HL-60/S4 (cell line): ENCODE results near the gene THSD1.

Experiments
- in situ Hi-C: fragments of 300-500 bp; cut with MboI; formaldehyde crosslinking; loops from 2 replicates; pipeline ENCODE4 v1.14.3; 2022; ENCODE audit warnings: low sequenced_read_pairs

Gene THSD1, protein sequence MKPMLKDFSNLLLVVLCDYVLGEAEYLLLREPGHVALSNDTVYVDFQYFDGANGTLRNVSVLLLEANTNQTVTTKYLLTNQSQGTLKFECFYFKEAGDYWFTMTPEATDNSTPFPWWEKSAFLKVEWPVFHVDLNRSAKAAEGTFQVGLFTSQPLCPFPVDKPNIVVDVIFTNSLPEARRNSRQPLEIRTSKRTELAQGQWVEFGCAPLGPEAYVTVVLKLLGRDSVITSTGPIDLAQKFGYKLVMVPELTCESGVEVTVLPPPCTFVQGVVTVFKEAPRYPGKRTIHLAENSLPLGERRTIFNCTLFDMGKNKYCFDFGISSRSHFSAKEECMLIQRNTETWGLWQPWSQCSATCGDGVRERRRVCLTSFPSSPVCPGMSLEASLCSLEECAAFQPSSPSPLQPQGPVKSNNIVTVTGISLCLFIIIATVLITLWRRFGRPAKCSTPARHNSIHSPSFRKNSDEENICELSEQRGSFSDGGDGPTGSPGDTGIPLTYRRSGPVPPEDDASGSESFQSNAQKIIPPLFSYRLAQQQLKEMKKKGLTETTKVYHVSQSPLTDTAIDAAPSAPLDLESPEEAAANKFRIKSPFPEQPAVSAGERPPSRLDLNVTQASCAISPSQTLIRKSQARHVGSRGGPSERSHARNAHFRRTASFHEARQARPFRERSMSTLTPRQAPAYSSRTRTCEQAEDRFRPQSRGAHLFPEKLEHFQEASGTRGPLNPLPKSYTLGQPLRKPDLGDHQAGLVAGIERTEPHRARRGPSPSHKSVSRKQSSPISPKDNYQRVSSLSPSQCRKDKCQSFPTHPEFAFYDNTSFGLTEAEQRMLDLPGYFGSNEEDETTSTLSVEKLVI

GRCh38 chr13:52405767-52406494 lies at the start of gene THSD1:
TSS of gene THSD1 (minus strand) at chr13:52406172. CDS start at chr13:52402600, 3,572 bp downstream.
- in situ Hi-C loops: no loop called here

GRCh38 chr13:52455677-52456041 lies 49.7 kb upstream of the THSD1 start:
- in situ Hi-C loops: no loop called here

DNA sequence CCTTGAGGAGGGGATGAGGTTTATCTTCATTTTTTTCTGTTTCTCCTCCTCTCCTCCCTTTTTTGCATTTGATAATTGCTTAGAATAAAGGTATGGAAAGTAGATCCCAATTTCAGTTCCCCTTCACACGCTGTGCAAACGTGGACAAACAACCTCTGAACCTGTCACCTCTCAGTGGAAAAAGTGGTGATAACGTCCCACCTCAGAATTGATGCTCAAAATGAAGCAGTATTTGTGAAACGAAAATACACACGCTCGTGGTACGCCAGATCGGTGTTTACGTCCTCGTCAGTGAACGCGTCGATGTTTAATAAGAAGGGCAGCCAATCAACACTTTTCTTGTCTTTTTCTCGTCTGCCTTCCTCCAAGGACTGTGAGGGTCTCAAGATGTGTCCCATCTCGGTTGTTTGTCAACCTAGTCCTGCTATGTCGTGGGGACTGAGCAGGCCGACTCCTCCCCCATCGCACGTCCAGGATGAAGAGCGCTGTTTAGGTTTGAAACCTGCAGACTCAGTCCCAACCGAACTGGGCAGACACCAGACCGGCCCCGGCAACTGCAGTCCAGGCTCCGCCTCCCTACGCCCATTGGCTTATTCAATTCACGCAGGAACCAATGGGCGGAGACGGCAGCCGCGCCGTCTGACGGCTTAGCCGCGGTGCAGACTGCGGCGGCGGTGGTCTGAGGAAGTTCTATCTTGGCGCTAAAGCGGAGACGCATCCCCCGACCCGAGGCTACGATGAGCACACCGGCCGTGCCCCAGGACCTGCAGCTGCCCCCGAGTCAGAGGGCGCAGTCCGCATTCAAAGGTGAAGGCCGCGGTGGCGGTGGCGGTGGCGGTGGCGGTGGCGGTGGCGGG lies 49.1 kb upstream of the THSD1 start, which contains the start of gene CKAP2:
Gene CKAP2 (plus strand): TSS at position 659 of the 857 bp plus-strand sequence. CDS start 79 bp downstream, at position 738.
- in situ Hi-C loops: no loop called here

- in situ Hi-C loops: no loop called here
These were observed 48.5 kb upstream of the THSD1 start for GRCh38 chr13:52454459-52454819.

DNA sequence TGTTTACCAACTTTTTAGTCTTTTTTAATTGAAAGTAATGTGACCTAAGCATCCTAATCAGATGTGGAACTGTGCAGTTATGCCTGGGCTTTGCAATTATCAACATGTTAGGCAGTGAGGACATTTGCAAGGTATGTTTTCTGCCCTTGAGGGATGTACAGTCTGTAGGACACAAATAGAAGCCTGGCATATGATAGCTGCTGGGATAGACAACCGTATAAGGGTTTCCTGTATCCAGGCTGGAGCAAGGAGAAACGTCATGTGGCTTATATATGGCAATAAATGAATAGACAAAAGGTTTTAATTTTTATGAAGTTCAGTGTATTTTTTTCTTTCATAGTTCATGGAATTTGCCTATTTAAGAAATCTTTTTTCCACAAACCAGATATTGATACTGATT lies 46.5 kb upstream of the THSD1 start:
- in situ Hi-C loops: no loop called here

DNA sequence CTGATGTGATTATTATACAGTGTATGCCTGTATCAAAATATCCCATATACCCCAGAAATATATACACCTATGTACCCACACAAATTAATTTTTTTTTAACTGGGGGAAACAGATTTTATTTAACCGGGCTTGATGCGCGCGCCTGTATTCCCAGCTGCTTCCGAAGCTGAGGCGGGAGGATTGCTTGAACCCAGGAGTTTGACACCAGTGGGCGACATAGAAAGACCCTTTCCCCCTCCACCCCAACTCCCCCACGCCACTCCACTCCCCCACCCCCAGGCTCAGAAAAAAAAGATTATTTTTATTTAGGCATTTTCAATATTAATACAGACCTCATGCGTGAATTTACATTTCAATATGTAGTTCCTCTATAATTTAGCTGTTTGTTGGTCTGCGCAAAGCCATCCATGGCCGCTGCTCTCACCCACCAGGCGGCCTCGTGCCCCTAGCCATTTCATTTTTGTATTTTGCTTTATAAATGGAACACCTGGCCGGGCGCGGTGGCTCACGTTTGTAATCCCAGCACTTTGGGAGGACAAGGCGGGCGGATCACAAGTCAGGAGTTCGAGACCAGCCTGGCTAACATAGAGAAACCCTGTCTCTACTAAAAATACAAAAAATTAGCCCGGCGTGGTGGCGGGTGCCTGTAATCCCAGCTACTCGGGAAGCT lies 45.3 kb upstream of the THSD1 start:
- in situ Hi-C loops: no loop called here

GRCh38 chr13:52450793-52451116 lies 44.8 kb upstream of the THSD1 start:
- in situ Hi-C loops: no loop called here

GRCh38 chr13:52450012-52450792 lies 44.2 kb upstream of the THSD1 start, which contains the start of gene VPS36:
TSS of gene VPS36 (minus strand) at chr13:52450634. CDS start at chr13:52450594, 40 bp downstream.
- in situ Hi-C loops: no loop called here

GRCh38 chr13:52449331-52450011 lies 43.5 kb upstream of the THSD1 start:
- in situ Hi-C loops: no loop called here

DNA sequence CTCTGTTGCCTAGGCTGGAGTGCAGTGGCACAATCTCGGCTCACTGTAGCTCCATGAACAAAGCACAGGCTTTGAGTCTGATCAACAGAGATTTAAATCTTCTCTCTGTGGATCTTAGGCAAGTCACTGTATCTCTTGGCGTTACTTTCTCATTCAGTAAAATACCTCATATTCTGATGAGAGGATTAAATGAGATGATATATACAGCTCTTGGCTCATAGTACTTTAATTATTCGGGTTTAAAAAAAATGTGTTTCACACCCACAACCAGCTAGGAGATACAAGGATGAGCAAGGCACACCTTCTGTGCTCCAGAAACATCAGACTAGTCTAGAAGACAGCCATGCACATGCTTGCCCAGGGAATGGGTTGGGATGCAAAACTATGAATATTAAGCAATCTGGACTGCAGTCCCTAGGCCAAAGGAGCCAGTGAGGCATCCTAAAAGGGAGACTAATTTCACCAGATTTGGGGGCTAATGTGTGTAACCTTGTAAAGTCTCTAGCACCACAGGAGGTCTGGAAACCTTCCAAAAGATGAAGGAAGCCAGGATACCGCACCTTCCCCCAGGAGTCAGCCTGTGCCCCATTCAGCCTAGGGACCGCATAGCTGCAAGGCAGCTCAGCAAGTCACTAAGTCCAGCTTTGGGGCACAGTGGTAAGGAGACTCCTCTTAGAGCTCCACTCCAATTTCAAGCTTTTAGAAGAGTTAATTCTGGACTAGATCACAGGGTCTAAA lies 42.0 kb upstream of the THSD1 start:
- in situ Hi-C loops: no loop called here

- in situ Hi-C loops: no loop called here
These were observed 41.4 kb upstream of the THSD1 start for GRCh38 chr13:52447354-52447753.

- in situ Hi-C loops: no loop called here
These were observed 40.3 kb upstream of the THSD1 start for GRCh38 chr13:52446265-52446664.

DNA sequence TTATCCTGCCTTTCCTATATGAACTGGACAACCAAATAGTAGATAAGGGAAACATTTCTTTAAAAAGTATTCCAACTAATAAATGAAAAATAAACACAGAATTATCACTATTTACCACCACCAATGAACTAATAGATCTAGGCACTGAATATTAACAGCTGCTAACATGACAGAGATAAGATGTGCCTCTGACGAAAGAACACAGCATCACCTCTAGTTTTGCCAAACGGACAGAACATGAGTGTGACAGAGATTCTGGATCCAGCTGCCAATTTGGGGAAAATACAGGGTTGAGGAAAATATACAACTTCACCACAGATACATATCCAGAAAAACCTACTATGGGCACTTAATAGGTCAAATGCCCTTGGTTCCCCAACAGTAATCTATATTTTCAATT lies 26.5 kb upstream of the THSD1 start:
- in situ Hi-C loops: no loop called here

GRCh38 chr13:52428295-52428694 lies 22.3 kb upstream of the THSD1 start:
- in situ Hi-C loops: no loop called here

DNA sequence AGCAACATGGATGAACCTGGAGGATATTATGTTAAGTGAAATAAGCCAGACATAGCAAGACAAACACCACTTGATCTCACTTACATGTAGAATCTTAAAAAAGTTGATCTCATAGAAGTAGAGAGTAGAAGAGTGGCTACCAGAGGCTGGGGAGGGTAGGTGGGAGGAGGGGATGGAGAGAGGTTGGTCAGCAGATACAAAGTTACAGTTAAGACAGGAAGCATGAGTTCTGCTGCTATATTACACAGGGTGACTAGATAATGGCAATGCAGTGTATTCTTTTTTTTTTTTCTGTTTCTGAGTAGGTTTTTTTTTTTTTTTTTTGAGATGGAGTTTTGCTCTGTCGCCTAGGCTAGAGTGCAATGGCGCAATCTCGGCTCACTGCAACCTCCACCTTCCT lies 15.2 kb upstream of the THSD1 start:
- in situ Hi-C loops: no loop called here

DNA sequence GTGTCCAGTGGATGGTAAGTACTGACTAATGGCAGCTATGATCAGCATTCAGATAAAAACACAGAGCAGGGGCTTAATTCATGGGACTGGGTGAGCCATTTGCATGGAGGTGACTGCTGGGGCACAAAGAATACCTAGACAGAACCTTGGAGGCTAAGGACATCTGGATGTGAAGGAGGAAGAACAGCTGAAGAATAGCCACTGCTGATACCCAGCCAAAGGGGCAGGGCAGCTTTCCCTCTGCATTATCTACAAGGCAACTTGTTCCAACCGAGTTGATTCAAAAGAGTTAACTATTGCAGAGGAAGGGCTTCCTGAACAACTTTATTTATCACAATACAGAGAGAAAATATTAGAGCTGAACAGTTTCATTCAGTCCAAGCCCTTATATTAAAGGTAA lies 13.1 kb upstream of the THSD1 start:
- in situ Hi-C loops: no loop called here

DNA sequence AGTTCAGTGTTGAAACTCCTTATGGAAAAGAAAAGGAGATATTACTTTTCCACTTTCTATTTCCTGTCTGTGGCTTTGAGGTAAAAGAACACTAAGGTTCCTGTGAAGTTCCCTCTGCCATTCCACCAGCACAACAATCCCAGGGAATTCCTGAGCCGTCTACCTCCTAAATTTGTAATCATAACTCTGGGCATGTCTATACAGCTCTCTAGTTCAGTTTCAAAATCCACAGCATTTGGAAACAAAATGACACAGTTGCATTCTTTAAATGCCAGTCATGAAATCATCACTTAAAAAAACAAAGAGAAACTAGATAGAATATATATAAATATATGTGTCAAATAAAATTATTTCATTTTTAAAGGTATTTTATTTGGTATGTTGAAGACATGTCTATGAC lies 9.0 kb upstream of the THSD1 start:
- in situ Hi-C loops: no loop called here

DNA sequence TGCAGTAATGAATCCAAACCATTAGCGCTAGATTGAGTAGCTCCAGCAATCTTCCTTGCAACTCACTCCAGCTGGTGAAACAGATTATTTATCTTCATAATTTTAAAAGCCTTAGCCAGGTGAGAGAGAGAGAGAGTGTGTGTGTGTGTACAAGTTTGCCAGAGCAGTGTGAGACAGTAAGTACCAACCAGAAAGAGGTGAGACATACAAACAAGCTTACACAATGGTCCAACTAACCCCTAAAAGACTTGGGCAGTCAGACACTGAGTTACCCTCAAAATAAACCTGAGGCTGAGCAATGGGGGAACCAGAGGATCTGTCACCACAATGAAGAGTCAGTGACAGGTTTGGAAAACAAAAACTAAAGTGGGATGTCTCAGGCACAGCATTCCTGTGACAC lies 8.1 kb upstream of the THSD1 start:
- in situ Hi-C loops: no loop called here
